GM19372 (cell line): ENCODE measurements around the gene C12orf42.
"Not testable (repeated sequence)": the region's sequence is repeated elsewhere in the genome, so short reads cannot be mapped to it uniquely, and the experiment has no call there.

ENCODE experiments used
- ATAC-seq: cut with Tn5 transposase; IDR thresholded peaks from one replicate; pipeline ENCODE4 v1.9.1; 2021; ENCODE audit warnings: mild to moderate bottlenecking, low read depth, moderate library complexity; ENCODE audit not compliant: unreplicated experiment

Gene C12orf42

GRCh38 chr12:103425674-103426073 lies 70.1 kb downstream of the C12orf42 start:
- not testable (repeated sequence) for ATAC-seq

DNA sequence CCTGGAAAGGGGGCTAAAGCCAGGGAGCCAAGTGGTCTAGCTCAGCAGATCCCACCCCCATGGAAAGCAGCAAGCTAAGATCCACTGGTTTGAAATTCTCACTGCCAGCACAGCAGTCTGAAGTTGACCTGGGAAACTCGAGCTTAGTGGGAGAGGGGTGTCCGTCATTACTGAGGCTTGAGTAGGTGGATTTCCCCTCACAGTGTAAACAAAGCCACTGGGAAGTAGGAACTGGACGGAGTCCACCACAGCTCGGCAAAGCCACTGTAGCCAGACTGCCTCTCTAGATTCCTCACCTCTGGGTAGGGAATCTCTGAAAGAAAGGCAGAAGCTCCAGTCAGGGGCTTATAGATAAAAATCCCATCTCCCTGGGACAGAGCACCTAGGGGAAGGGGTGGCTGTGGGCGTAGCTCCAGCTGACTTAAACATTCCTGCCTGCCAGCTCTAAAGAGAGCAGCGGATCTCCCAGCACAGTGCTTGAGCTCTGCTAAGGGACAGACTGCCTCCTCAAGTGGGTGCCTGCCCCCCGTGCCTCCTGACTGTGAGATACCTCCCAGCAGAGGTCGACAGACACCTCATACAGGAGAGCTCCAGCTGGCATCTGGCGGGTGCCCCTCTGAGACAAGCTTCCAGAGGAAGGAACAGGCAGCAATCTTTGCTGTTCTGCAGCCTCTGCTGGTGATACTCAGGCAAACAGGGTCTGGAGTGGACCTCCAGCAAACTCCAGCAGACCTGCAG lies 70.8 kb downstream of the C12orf42 start:
- ATAC-seq = not testable (repeated sequence)

DNA sequence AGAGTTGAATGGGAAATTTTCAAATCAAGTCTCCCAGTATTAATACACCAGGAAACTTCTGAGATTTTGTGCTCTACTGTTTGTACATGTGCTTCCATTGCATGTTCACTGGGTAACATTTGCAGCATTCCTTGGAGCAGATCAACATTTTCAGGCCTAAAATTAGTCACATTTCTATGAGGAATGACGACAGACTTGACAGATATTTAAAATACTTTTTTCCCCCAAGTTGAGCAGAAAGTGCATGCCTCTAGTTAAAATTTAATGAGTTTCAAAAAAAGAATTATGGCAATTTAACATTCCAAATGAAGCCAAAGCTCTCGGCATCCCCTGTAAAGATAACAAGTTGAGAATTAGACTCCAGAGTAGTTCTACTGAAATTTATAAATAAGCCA lies 72.3 kb downstream of the C12orf42 start:
- ATAC-seq = no peak

DNA sequence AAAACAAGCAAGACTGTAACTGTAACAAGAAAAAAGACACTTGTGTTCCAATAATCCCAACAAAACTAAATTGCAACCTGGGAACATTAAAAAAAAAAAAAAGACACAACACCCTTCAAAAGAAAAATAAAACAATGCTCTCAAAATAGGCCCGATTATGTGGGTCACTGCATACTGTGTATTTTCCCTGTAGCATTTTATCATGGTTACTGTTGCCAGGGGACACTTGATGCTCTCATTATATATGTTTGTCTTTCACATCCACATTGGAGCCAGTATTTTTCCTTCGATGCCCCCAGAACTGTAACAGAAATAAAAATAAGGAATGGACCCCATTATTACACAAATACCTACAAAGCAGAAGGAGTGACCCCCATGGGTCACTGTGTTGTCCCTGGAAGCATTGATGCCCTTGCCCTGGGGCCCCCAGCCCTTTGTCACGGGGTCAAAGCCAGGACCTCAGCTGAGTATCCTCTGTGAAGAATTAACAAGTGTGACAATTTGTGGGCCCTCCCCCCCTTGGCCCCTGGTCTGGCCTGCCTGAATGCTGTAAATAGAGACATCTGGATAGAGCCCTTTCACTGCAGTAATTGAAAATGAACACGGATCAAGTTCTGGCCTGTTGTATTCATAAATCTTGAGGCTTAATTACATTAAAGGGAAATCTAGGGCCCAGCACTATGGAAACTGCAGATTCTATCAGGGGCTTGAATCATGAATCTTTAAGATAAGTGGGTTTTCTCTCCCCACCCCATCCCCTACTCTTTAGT lies 72.8 kb downstream of the C12orf42 start:
- ATAC-seq = no peak

GRCh38 chr12:103422328-103422727 lies 73.4 kb downstream of the C12orf42 start:
- ATAC-seq = no peak

- ATAC-seq = no peak
Observed at GRCh38 chr12:103421402-103421801, 74.4 kb downstream of the C12orf42 start.

DNA sequence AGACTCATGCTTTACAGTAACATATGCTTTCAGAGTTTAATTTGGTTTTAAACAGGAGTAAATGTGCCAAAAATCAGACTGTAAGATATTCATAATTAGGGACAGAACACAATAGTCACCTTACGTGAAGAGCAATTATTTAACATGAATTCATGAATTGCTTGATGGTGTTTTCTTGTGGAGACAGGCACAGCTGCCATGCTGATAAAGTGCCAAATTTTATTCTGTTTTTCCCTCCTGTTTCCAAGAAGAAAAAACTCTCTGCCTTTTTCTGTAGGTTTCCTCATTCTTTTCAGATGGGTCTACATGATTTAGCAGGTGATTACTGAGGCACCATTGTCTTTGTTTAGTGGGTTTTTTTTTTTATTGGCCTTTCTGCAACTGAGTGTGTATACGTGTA lies 80.1 kb downstream of the C12orf42 start:
- ATAC-seq = no peak

DNA sequence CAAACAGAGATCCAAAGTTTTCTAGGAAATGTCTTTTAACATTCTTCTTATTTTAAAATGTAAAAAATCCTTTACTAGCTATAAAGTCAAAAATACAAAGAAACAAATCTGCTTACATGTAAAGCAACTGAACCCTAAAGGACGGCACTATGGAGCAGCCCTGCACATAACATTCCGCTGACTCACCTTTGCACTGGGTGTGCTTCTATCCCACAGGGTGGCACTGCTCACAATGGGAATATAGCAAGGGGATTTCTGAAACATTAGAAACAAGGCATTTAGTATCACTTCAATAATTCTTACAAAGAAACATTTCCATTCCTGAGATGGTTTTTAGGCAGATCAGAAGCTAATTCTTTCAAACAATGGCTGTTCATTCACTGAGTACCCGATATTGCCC lies 94.3 kb downstream of the C12orf42 start:
- ATAC-seq = no peak

- ATAC-seq = no peak
Observed at GRCh38 chr12:103399986-103400385, 95.8 kb downstream of the C12orf42 start.

DNA sequence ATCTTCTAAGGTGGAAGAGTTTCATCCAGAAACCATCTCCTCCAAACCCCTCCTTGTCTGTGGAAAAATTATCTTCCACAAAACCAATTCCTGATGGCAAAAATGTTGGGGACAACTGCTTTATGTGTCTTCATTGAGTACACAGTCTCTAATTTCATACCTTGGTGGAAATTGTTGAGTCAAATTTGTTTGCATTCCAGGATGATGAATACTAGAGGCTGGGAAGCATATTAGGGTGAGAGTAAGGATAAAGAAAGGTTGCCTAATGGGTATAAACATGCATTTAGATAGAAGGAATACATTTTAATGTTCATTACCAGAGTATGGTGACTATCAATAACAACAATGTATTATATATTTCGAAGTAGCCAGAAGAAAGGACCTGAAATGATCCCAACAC lies 98.2 kb downstream of the C12orf42 start:
- ATAC-seq = no peak

DNA sequence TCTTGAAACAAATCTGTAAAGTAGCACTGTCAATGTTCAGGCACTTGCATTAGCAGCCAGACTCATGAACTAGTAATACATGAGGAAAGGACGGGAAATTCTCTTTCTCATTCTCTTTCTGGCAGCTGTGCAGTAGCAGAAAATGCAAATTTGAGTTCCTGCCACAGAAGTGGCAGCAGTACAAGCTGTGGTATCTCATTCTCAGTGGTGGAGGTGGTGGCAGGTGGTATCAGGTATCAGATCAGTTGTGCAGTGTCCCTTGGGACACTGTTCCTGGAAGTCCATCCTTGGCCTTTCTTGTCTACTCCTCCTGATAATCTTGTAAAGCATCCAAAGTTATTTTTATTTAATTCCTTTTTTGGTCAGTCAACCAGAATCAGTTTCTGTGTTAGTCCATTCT lies 103.0 kb downstream of the C12orf42 start:
- ATAC-seq = peak; percentile 87

GRCh38 chr12:103391103-103391502 lies 104.7 kb downstream of the C12orf42 start:
- no peak for ATAC-seq

DNA sequence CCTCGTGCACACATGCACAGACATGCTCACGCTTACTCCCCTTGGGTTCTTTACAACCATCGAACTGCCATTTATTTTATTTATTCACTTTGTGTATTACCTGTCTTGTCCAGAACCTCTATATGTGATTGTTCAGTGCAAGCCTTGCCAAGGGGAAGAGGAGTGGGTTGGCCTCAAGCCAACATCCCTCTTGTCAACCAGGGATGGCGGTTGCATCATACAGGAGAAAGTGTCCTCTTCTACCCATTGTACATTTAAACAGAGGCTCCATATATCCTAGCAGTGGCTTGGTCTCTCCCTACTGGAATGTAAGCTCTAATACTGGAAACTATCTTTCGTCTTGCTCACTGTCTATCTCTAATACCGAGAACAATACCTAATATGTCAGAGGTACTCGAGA lies 108.4 kb downstream of the C12orf42 start:
- ATAC-seq = no peak

GRCh38 chr12:103386451-103386850 lies 109.3 kb downstream of the C12orf42 start:
- ATAC-seq = no peak

DNA sequence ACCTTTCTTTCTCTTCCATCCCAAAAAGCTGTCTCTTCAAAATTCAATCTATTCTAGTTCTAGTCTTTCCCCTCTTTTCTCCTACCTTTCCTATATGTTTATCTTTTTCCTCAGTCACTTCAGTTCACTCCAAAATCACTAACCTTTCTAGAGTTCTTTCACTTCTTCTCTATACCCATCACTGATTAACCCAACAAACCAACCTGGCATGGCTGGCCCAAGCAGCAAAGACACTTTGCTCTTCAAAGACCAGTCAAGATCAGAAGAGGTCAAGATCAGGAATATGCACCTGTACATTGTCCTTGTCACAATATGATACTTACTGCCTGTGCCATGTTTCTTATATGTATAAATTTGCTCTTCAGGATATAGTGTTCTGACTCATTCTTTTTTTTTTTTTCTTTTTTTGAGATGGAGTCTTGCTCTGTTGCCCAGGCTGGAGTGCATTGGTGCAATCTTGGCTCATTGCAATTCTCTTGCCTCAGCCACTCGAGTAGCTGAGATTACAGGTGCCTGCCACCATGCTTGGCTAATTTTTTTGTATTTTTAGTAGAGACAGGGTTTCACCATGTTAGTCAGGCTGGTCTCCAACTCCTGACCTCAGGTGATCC lies 112.9 kb downstream of the C12orf42 start:
- no peak for ATAC-seq

GRCh38 chr12:103382119-103382518 lies 113.6 kb downstream of the C12orf42 start:
- ATAC-seq = no peak

DNA sequence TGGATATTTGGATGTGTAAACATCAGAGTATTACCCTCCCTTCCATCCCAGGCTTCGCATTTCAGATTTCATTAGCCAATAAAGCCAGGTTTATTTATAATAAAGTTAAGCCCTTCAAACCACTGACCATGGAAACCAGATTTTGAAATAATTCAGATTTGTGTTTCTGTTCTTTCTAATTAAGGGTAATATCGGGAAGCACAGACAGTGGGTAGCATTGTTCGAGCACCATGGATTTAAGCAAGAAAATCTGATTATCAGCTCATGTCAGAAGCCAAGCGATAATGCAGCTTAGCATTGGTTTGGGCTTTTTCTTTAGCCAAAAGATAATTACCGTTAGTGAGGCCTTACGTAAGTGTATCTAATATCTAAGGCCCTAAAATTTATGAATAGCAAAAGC lies 116.1 kb downstream of the C12orf42 start:
- no peak for ATAC-seq

DNA sequence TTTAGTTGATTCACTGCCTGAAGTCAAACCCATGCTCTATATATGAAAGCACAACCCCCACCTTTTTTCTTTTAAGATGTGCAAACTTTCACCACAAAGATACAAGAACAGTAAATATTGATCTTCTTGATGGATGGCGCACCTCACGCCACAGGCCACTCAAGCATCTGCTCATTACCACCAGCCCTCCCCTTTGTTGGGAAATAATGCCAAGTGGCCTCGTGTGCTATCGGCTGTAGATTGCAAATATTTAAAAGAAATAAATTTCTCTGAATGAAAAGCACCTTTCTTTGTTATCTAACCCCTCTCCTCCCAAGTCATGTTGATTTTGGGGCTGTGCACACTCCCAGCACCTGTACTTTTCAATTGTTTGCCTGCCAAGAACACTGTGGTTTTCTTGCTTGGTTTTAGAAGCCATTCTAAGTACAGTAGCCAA lies 122.7 kb downstream of the C12orf42 start:
- ATAC-seq = no peak

DNA sequence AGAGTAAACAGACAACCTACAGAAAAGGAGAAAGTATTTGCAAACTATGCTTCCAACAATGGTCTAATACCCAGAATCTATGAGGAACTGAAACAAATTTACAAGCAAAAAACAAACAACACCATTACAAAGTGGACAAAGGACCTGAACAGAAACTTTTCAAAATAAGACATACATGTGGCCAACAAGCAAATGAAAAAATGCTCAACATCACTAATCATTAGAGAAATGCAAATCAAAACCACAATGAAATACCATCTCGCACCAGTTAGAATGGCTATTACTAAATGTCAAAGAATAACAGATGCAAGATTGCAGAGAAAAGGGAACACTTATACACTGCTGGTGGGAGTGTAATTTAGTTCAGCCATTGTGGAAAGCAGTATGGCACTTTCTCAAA lies 125.8 kb downstream of the C12orf42 start:
- ATAC-seq = peak; percentile 71

GRCh38 chr12:103368167-103368566 lies 127.6 kb downstream of the C12orf42 start:
- no peak for ATAC-seq

DNA sequence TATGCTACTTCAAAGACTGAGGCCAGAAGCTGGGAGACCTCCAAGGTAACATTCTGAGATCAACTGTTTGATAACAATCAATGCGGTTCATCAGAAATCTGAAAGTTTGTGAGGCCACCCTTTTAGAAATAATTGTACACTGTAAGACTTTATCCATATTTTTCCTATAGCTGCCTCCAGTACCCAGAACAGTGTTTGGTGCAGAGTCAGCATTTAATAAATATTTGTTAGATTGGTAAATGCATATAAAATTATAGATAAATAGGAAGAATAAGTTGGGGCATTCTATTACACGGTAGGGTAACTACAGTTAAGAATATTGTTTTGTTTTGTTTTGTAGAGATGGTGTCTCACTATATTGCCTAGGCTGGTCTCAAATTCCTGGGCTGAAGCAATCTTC lies 141.4 kb downstream of the C12orf42 start:
- ATAC-seq = no peak

- ATAC-seq = no peak
Observed at GRCh38 chr12:103353913-103354312, 141.9 kb downstream of the C12orf42 start.
